DMS53 treated with DMSO at 0.1 percent for 48 hours (cell line): Measurements from ENCODE around the gene BCL2L2.
"Not testable (repeated sequence)": the region's sequence is repeated elsewhere in the genome, so short reads cannot be mapped to it uniquely, and the experiment has no call there.

Experiments used
- DNase-seq: peaks from one replicate; lab custom pipeline; 2025; ENCODE audit not compliant: unreplicated experiment; lab: John Stamatoyannopoulos, UW

The BCL2L2 gene, protein sequence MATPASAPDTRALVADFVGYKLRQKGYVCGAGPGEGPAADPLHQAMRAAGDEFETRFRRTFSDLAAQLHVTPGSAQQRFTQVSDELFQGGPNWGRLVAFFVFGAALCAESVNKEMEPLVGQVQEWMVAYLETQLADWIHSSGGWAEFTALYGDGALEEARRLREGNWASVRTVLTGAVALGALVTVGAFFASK

DNA sequence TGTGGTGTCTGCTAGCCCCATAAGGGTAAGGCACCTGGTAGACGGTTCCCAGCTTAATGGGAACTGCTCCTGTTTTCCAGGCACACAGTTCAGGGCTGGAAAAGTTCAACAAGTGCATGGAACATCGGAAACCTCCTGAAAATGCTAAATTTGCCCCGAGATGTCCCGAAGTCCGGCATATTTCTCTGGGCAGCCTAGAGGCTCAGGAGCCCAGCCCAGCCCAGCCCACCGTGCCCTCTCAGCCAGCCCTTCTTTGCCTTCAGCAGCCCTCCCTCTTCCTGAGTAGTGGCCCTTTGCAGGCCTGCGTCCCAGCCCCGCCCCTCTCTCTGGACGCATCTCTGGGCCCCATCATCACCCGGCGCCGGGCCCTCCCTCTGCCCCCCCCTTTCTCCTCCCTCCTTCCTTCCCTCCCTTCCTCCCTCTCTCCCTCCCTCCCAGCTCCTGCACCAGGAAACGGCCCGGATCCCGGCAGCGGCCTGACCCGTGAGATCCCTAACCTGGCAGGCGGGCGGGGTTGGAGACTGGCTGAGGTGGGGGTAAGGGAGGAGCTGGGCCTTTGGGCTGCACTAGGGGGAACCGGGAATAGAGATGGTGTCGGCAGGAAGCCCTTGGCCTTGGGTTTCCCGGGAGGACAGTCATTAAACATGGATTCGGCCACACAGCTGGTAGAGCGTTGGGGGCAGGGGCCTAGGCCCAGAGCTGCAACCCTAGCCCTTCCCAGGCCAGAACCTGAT, at the start of gene BCL2L2:
BCL2L2 (plus strand) TSS at position 422 of the 734 bp plus-strand sequence. CDS start 935 bp downstream, outside the sequence.
- peak; percentile 64 for DNase-seq

DNA sequence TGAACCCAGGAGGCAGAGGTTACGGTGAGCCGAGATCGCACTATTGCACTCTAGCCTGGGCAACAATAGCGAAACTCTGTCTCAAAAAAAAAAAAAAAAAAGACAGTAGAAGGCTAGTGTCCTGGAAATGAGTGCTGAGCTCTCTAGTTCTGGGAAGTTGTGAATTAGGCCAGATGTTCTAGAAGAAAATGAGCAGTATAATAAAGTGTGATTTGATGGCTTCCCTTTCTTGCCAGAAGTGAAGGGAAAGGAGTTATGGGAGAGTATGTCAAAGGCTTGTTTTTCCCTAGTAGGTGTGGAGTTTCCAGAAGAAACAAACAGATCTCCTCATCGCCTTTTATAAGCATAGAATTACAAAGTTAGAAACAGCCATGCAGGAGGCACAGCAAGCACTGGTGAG, 48.4 kb upstream of the BCL2L2 start:
- DNase-seq: no peak

DNA sequence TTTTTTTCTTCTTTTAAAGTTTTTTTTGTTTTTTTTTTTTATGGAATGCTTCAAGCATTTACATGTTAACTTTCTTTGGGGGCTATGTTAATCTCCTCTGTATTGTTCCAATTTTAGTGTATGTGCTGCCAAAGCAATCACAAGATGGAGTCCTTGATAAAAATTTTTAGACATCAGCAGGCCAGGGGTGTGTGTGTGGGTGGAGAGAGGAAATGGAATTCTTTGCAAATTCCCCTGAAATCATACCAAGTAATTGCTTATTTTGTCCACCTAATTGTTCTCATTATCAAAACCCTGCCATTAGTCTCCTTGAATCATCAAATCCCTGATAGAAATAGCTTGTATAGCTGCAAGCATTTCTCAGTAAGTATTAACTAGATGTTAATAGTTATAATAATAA, 47.2 kb upstream of the BCL2L2 start:
- no peak for DNase-seq

DNA sequence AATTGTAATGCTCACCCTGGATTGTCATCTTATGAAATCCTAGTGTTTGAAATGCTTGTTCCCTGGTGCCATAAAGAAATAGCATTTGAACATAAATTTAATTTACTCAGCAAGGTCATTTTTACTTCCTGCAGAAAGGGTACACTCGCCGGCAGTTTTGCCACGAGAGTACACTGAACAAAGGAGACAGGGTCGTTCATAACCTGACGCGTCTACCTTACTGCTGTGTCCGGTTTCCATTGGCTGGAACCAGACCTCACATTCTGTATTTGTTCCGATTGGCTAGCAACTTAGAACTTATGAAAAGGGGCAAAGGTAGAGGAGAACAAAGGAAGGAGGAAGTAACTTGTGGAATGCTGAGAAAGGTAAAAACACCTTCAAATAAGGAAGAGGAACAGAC, 45.8 kb upstream of the BCL2L2 start:
- not testable (repeated sequence) for DNase-seq

DNA sequence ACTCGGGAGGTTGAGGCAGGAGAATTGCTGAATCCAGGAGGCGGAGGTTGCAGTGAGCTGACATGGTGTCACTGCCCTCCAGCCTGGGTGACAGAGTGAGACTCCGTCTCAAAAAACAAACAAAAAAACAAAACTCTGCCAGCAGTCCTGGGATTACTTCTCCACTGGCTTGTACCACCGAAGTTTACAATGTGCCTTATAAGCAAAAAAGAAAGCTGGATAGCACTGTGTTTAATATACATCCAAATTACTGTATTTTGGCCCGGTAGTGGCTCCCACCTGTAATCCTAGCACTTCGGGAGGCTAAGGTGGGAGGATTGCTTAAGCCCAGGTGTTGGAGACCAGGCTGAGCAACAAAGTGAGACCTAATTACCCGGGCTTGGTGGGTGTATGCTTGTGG, 37.4 kb upstream of the BCL2L2 start:
- DNase-seq: no peak

- no peak for DNase-seq
Observed at GRCh38 chr14:23275412-23275811, 31.2 kb upstream of the BCL2L2 start.

- DNase-seq: no peak
Observed at GRCh38 chr14:23277189-23277588, 29.4 kb upstream of the BCL2L2 start.

GRCh38 chr14:23277928-23278327, 28.7 kb upstream of the BCL2L2 start:
- DNase-seq: not testable (repeated sequence)

DNA sequence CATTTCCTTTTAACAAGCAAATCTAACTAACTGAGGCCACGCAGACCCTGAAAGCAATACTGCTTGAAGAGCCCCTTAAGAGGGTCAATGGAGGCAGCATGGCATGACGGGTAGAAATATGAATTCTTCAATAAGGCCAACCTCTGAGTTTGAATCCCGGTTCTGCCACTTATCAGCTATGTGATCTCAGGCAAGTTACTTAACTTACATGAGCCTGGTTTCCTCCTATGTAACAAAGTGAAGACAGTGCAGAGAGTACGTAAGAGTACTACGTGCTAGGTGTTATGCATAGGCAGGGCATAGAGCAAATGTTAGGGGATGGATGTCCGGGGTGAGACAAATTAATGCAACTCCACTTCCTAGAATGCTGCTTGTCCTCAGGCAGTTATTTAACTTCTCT, 25.4 kb upstream of the BCL2L2 start:
- DNase-seq: no peak

DNA sequence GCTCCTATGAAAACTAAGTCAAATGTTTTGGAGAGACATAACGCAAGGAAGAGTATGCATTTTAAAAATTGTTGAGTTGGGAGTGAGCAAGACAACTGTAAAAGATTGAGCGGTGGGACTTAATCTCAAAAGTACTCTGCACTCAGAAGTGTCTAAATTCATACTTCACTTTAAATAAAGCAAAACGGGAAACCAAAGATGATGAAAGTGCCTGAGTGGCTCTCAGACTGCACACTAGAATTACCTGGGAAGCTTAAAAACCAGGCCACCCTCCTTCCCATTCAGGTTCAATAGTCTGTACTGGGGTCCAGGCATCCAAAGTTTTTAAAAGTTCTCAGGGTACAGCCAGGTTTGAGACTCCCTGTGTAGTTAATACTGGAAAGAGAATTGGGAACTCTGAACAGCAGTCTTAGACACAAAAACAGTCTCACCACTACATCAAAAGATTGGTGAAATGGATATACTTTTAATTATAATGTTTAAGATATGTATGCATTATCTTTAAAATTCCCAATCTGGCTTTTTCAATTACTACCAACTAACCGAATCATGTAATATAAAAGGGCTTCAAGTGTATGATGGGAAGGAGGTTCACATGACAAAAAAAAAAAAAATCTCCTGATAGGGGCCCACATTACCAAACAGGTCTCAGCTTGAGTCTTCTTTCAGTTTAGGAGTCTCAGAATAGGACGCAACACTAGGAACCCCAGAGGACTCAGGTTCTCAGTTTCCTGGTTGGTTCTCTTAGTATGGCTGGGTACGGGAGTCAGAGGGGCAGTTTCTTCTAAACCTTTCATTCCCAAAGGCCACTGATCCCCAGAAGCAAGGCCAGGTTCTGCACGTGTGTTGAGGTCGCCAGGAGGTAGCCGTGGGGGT, 21.7 kb upstream of the BCL2L2 start:
- no peak for DNase-seq

- DNase-seq: no peak
Observed at GRCh38 chr14:23285530-23286019, 21.1 kb upstream of the BCL2L2 start.

- DNase-seq: peak; percentile 92
Observed at GRCh38 chr14:23286020-23286901, 20.4 kb upstream of the BCL2L2 start, which contains the start of gene HOMEZ. Gene HOMEZ (minus strand): TSS chr14:23286132. CDS start chr14:23285952, 180 bp downstream.

- no peak for DNase-seq
Observed at GRCh38 chr14:23286902-23287479, 19.6 kb upstream of the BCL2L2 start.

- peak; percentile 41 for DNase-seq
Observed at GRCh38 chr14:23294734-23295561, 11.7 kb upstream of the BCL2L2 start.

DNA sequence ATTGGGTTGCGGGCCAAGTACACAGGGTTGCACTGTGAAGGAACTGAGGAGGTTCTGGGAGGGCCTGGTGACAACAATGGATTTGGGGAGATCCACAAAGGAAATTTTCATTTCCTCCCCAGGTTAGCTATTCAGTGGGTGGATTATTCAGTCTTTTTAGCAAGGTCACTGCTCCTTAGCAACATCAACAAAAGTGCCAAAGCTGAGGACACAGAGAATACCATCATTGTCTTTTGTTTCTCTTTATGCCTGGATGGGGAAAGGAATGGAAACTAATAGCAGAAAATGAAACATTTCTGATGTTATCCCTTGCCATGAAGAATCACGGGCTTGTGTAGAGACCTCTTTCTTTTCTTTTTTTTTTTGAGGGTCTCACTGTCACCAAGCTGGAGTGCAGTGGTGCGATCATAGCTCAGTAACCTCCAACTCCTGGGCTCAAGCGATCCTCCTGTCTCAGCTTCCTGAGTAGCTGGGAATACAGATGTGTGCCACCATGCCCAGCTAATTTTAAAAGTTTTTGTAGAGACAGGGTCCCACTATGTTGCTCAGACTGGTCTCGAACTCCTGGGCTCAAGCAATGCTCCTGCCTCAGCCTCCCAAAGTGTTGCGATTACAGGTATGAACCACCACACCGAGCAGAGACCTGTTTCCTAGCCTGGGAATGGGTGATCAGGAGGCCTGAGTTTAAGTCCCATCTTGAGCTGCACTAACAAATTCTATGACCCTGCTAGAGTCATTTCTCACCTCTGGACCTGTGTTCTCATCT, 10.4 kb upstream of the BCL2L2 start:
- no peak for DNase-seq

DNA sequence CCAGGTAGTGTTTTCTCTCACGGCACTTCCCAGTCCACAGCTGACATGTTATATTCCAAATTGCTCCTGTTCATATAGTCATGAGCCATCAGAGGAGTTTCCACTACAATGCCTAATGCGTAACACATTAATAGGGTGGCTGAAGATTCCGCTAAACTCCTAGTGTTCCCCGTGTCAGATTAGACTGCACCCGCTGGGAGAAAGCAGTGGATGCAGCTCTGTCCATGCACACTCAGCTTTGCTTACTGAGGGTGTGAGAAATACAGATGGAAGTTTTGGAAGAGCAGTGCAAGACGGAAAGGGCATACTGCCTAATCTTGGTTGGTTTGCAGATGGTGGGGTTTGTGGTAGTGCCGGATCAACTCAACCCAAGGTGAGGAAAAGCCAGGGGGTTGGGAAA, 9.5 kb upstream of the BCL2L2 start:
- DNase-seq: no peak

DNA sequence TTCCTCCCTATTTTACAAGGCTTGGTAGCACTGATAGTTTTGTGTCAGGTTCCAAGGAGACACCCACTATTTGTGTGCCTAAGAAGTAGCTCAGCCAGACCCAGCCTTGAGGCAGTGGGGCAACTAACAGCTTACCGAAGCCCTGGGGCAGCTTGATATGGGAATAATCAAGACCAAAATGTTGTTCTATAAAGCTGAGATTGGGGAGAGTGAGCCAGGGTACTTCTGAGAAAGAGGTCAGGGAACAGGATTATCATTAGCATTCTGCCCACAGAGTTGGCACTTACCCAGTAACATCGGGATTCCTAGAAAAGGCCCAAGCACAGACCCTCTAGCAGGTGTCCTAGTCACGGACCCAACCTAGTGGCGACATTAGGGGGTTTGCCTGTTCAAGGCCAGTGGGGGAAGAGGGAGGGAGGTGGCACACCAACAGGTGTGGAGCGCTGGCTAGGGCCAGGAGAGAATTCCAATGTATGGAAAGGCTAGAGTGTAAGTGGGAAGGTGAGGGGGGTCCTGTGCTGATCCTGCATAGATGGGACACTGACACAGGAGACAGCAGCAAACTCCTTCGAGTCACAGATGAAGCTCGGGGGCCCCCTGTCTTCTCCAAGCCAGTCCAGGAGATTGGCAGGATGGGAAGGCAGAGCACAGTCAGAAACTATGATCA, 8.9 kb upstream of the BCL2L2 start:
- DNase-seq: no peak
